ENCODE data around the gene CELF4. TPM values are rescaled to one million over a fixed set of nuclear protein-coding genes. Genes with fewer than 3 reads are reported as not detected.

CELF4 gene
- total and polyA plus RNA-seq, 2 donors: 0.79 TPM

DNA sequence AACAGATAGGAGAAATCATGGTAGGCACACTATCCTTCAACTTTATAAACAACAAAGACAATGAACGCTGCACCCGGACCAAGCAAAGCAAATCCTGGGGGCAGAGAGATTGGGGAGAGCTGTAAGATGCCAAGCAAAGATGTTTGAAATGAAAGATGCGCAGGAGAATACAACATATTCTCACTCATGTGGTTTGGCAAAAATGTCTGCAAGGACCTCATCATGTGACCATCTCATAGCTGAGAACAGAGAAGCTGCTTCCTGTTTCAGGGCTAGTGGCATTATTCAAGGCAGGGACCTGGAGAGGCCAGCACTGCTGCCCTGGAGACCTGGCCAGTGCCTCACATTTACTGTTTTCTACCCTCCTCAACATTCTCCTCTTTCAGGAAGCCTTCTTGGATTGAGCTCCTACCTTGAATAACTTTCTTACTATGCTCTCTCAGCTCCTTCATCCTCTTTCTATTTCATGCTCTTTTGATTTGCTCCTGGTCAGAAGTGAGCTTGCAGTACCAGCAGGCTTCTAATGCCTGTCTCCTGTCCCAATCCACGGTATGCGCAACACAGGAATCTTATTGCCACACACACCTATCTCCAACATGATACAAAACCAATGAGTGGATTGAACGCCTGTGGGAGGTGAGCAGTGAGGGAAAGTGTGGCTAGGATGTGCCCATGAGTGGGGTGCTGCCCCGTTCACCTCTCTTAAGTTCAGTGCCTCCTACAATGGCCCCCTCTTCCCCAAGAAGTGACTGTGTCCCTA is 133.0 kb downstream of the CELF4 start:
- Histone ChIP-seq H3K36me3 (ENCODE audit: insufficient read depth) (no peaks in the 10 kb centered on the region), H3K4me1 (ENCODE audit: insufficient read depth) (no peaks in the 10 kb centered on the region), H3K4me3 (ENCODE audit: low read depth, low read length) (no peak overlapping the region), H3K27ac (ENCODE audit: low read depth) (no peak overlapping the region)
- 93% methylated on average over 7 of the region's 7 CpGs for WGBS
- no peak for DNase-seq (ENCODE audit: extremely low spot score)

DNA sequence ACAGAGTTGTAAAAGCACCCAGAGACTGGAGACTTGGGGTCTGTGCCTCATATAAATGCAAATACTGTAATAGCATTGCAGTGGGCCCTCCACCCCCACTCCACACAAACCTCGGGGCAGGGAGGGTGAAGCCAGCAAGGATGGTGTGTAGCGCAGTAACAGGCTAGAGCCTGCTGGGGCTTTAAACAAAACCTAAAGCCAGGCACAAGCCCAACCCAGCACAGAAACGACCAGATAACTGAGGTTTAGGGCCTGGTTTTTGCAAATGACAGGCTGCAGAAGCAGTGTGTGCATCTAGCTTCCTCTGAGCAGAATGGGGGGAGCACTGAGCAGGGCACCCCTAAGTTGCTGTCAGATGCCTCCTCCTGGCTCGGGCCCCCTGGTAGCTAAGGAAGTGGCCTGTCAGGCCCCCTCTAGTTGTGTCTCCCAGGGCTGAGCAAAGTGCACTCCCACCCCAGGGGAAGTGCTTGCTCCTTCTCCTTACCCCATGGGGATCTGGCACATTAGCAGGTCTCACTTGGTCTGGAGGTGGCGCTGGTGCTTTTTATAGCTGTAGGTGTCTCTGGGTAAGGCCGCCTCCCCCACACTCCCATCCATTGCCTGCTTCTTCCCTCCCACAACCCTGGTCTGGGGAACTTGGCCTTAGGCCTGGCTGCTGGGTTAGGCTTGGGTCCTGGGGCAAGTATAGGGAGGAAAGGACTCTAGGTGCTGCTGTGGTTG is 135.1 kb downstream of the CELF4 start:
- no peaks in the 10 kb centered on the region for H3K36me3 ChIP-seq (ENCODE audit: insufficient read depth)
- no peaks in the 10 kb centered on the region for H3K4me1 ChIP-seq (ENCODE audit: insufficient read depth)
- WGBS: 69% methylated on average over 6 of the region's 6 CpGs
- no peak for DNase-seq (ENCODE audit: extremely low spot score)
- H3K27ac ChIP-seq (ENCODE audit: low read depth): no peak overlapping the region
- no peak overlapping the region for H3K4me3 ChIP-seq (ENCODE audit: low read depth, low read length)

DNA sequence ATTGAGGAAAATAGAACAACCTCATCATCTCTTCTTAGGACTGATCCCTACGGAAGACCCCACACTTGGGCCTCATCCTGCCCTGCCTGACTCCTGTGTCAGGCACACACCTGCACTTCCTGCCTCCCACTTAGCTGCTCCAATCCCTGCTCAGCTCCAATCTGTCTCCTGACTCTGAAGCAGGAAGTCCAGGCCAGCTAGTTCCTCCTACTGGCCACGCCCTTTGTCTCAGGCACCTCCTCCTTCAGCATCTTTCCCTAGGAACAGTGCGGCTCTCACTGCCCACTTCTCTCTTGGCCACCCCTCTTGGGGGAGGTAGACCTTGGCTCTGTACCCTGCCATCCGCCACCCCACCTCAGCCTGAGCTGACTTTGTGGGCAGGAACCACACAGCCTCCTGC is 135.8 kb downstream of the CELF4 start:
- WGBS: 91% methylated on average over 4 of the region's 4 CpGs
- no peak for DNase-seq (ENCODE audit: extremely low spot score)
- no peaks in the 10 kb centered on the region for H3K36me3 ChIP-seq (ENCODE audit: insufficient read depth)

DNA sequence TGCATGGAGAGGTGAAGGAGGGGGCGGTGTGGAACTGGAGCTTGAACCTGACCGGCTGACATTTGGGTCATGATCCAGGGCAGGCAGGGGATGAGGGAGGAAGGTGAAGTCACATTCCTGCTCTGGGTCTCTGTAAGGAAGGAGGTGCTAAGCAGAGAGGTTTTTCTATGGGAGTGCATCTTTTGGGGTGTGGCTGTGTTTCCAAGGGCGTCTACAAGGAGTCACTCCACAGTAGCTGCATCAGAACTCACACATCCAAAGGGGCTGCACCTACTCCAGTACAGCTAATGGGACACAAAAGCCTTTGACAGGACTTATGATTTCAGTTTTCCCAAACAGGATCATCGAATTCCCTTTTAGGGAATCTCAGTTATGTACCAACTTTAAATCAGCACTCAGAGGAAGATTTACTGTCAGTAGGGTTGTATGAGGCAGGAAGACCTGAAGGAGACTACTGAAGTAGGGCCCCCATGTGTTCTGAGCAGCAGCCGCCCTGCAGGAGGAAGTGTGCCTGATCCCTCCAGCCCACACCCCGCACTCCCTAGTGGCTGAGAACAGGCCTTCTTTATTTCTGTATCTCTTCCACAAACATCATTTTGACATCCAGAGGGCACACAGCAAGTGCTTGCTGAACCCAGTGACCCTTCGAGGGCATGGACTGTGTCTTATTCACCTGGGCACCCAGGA is 137.2 kb downstream of the CELF4 start:
- Histone ChIP-seq H3K36me3 (ENCODE audit: insufficient read depth) (no peaks in the 10 kb centered on the region), H3K27ac (ENCODE audit: low read depth) (no peak overlapping the region), H3K4me3 (ENCODE audit: low read depth, low read length) (no peak overlapping the region), H3K4me1 (ENCODE audit: insufficient read depth) (no peaks in the 10 kb centered on the region)
- no peak for DNase-seq (ENCODE audit: extremely low spot score)
- WGBS: 86% methylated on average over 7 of the region's 7 CpGs

More for the DNA sequence above, 135.8 kb downstream of the CELF4 start:
- H3K4me3 ChIP-seq (ENCODE audit: low read depth, low read length): no peak overlapping the region
- no peaks in the 10 kb centered on the region for H3K4me1 ChIP-seq (ENCODE audit: insufficient read depth)
- H3K27ac ChIP-seq (ENCODE audit: low read depth): no peak overlapping the region

DNA sequence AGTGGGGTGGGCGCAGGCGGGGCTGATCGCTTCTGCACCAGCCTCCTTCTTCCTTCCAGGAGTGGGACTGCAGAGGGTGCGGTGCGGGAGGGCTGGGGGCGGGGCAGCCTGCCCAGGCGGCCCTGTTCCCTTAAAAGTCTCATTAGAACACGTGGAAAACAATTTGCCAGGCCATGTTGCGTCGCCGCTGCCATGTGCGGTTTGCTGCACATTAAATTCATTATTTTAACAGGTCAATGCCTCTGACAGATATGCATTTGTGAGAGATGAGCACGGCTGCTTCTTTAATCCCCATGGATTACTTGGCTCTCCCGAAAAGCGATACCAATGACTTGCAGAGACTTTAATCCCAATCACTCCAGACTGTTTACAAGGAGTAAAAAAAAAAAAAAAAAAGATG is 139.0 kb downstream of the CELF4 start:
- Histone ChIP-seq H3K4me1 (ENCODE audit: insufficient read depth) (no peaks in the 10 kb centered on the region), H3K27ac (ENCODE audit: low read depth) (no peak overlapping the region), H3K36me3 (ENCODE audit: insufficient read depth) (no peaks in the 10 kb centered on the region), H3K4me3 (ENCODE audit: low read depth, low read length) (no peak overlapping the region)
- DNase-seq (ENCODE audit: extremely low spot score): no peak
- 42% methylated on average over 15 of the region's 15 CpGs for WGBS

DNA sequence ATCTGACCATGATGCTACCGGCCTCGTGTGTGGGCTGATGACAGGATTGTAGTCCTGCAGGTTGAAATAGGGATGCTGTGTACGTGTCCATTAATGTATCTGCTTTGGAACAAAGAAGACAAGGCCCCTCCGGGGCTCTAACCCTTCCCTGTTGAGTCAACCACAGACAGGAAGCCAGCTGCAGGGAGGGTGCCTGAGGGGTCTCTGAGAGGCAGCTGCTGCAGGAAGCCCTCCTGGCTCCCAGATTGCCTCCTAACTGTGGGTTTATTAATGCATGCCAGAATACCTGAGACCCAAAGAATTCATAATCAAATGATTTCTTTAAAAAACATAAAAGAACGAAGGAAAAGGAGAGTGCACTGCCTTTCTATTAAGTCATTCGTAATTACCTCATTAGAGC is 140.4 kb downstream of the CELF4 start:
- no peaks in the 10 kb centered on the region for H3K36me3 ChIP-seq (ENCODE audit: insufficient read depth)
- no peak overlapping the region for H3K4me3 ChIP-seq (ENCODE audit: low read depth, low read length)
- 76% methylated on average over 6 of the region's 6 CpGs for WGBS
- no peaks in the 10 kb centered on the region for H3K4me1 ChIP-seq (ENCODE audit: insufficient read depth)
- no peak overlapping the region for H3K27ac ChIP-seq (ENCODE audit: low read depth)
- DNase-seq (ENCODE audit: extremely low spot score): no peak

DNA sequence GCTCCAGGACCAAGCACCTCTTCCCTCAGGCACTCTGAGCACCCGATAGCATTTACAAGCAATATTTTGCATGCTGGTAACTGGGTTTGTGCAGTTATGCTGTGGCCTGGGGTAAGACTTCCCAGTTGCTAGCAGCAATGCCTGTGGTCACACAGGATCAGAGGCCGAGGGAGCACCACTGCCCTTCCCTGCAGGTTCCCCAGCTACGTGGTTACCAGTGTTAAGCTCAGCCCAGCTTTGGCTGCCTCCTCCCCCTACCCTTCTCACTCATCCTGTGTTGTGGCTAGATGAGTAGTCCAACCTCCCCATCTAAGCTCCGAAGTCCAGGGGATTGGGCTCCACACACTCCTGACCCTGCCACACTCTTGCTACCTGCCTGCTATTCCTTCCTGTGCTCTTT is 141.1 kb downstream of the CELF4 start:
- Histone ChIP-seq H3K36me3 (ENCODE audit: insufficient read depth) (no peaks in the 10 kb centered on the region), H3K4me3 (ENCODE audit: low read depth, low read length) (no peak overlapping the region), H3K4me1 (ENCODE audit: insufficient read depth) (no peaks in the 10 kb centered on the region), H3K27ac (ENCODE audit: low read depth) (no peak overlapping the region)
- WGBS: 80% methylated on average over 4 of the region's 4 CpGs
- no peak for DNase-seq (ENCODE audit: extremely low spot score)

DNA sequence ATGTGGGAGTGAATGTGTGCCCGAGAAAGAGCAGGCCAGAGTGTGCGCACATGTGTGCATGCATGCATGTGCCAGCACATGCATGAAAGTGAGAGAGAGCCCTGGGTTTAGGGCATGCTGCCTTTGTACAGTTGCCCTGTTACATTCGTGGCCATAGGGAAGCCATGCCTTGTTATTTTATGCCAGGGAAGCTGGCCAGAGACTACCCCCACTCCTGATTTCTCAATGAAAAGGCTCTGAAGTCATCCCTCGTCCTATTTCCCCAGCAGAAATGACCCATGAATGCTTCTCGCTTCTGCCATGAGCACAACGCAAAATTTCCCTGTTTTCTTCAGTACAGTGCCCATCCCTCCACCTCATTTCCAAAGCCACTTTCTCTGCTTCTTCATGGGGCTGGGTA is 143.0 kb downstream of the CELF4 start:
- Histone ChIP-seq H3K27ac (ENCODE audit: low read depth) (no peak overlapping the region), H3K4me1 (ENCODE audit: insufficient read depth) (no peaks in the 10 kb centered on the region), H3K36me3 (ENCODE audit: insufficient read depth) (no peaks in the 10 kb centered on the region), H3K4me3 (ENCODE audit: low read depth, low read length) (no peak overlapping the region)
- DNase-seq (ENCODE audit: extremely low spot score): no peak
- 79% methylated on average over 6 of the region's 6 CpGs for WGBS

DNA sequence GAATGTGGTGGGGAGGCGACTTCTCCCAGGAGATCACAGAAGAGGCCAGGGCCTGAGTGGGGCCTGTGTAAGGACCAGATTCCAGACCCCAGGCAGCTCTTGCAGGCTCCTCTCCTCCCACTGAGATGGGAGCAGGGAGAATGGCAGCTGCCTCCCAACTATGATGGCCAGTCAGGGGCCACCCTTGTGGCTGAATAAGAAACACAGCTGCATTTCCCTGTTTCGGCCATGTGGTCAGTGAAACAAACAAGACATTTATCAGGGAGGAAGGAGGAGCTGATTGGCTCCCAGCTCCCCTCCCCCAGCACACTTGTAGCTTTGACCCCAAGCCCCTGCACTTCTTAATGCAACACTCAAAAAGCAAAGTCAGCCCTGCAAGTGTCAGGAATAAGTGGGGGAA is 143.5 kb downstream of the CELF4 start:
- no peaks in the 10 kb centered on the region for H3K36me3 ChIP-seq (ENCODE audit: insufficient read depth)
- no peak for DNase-seq (ENCODE audit: extremely low spot score)
- no peak overlapping the region for H3K4me3 ChIP-seq (ENCODE audit: low read depth, low read length)
- H3K27ac ChIP-seq (ENCODE audit: low read depth): no peak overlapping the region
- H3K4me1 ChIP-seq (ENCODE audit: insufficient read depth): no peaks in the 10 kb centered on the region
- 80% methylated on average over 2 of the region's 2 CpGs for WGBS

DNA sequence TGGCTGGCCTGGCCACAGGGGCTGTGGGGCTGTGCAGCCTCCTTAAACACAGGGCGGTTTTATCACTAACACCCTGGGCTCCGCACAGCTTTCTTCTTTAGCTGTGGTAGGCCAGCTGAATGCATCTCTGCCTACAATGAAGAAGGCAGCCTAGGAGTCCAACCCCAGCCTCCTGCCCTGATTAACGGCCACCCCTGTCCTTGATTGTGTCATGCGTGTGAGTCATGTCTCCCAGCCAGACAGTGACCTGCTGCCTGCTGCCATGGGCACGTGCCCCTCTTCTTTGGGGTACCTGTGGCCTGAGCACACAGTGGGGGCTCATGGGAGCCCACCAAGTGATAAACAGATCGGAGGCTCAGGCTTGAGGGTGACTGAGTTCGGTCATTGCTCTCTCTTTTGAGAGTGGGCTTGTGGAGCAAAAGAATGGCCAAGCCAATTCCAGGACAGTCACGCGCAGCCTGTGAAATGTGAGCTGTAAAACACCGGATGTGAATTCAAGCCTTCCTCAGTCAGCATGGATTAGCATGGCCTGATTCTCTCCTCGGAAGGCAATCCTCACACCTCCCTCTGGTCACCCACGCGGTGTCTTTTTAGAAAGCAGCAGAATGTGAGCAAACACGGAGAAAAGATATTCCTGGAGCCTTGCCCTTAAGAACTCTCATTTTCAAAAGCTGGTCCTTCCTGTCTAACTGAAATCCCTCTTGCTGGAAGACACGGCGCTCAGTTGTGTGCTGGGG is 144.1 kb downstream of the CELF4 start:
- Histone ChIP-seq H3K4me1 (ENCODE audit: insufficient read depth) (no peaks in the 10 kb centered on the region), H3K36me3 (ENCODE audit: insufficient read depth) (no peaks in the 10 kb centered on the region), H3K4me3 (ENCODE audit: low read depth, low read length) (no peak overlapping the region), H3K27ac (ENCODE audit: low read depth) (no peak overlapping the region)
- DNase-seq (ENCODE audit: extremely low spot score): no peak
- WGBS: 70% methylated on average over 16 of the region's 16 CpGs

DNA sequence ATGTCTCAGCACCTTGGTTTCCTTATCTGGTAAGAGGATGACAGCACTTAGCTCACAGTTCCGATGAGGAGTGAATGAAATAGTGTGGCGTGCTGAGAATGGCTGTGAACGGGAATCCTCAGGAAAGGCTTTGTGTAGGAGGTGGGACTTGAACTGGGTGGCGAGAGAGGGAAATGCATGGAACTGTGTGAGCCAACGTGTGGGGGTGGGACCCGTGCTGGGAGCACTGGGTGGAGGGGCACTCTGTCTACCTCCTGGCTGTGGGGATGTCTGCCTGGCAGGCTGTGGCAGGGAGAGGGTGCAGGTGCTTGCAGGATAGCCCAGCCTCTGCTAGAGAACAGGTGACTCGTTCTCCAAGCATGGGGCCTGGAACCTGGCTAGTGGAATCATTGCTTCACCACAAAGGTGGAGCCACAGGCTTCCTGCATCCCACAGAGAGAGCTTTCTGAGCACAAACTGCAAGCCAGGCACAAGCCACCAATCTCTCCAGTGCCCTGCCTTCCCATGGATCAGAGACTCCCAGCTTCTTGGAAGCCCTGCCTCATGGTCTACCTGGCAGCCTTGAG is 145.2 kb downstream of the CELF4 start:
- H3K4me3 ChIP-seq (ENCODE audit: low read depth, low read length): no peak overlapping the region
- no peaks in the 10 kb centered on the region for H3K36me3 ChIP-seq (ENCODE audit: insufficient read depth)
- H3K4me1 ChIP-seq (ENCODE audit: insufficient read depth): no peaks in the 10 kb centered on the region
- H3K27ac ChIP-seq (ENCODE audit: low read depth): no peak overlapping the region
- DNase-seq (ENCODE audit: extremely low spot score): no peak
- WGBS: 91% methylated on average over 7 of the region's 7 CpGs

DNA sequence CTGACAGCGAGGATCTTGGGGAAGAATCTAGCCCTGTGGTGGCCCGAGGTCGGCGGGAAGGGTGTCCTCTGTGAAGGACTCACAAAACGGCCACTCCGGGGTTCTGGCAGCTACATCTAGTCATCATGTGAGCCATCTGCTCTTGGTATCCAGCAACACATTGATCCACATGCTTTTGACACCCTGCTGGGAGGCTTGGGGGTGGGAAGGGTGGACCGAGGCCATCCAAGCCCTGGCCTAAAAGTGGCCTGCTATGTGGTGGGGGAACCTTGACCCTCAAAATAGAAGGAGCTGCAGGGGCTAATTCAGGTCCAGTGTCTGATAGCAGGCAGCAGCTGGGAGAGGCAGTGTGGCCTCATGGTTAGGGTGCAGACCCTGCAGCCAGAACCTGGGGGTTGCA is 145.7 kb downstream of the CELF4 start:
- no peak for DNase-seq (ENCODE audit: extremely low spot score)
- Histone ChIP-seq H3K36me3 (ENCODE audit: insufficient read depth) (no peaks in the 10 kb centered on the region), H3K27ac (ENCODE audit: low read depth) (no peak overlapping the region), H3K4me1 (ENCODE audit: insufficient read depth) (no peaks in the 10 kb centered on the region), H3K4me3 (ENCODE audit: low read depth, low read length) (no peak overlapping the region)
- 86% methylated on average over 7 of the region's 7 CpGs for WGBS

DNA sequence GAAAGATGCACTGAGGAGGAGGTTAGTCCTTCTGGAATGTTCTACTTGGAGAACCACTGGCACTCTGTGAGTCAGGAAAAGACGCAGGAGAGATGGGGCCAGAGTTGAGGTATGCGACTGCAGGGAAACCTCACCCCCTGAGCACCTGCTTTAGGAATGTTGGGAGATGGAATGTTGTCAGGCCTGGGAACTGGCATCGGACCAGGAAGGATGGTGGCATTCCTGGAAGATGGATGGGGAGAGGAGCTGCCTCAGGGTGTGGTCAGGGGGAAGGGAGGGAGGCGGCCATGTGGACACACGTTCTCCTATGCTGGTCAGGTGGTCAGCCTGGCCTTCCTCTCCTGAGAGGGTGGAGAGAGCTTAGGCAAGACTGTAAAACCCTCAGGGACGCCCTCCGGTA is 146.3 kb downstream of the CELF4 start:
- WGBS: 87% methylated on average over 7 of the region's 7 CpGs
- Histone ChIP-seq H3K27ac (ENCODE audit: low read depth) (no peak overlapping the region), H3K4me3 (ENCODE audit: low read depth, low read length) (no peak overlapping the region), H3K4me1 (ENCODE audit: insufficient read depth) (no peaks in the 10 kb centered on the region), H3K36me3 (ENCODE audit: insufficient read depth) (no peaks in the 10 kb centered on the region)
- DNase-seq (ENCODE audit: extremely low spot score): no peak

All from urinary bladder (tissue), 4 donors.